Endodermal cell (in vitro differentiated cells): Measurements from ENCODE around the gene NECTIN4. TPM values are rescaled to one million over a fixed set of nuclear protein-coding genes. Genes with fewer than 3 reads are reported as not detected.

Source experiments
- DNase-seq: peaks from one replicate; pipeline ENCODE4 v3.0.0-alpha.2; 2017
- H3K27ac ChIP-seq: 2 replicates; pipeline ENCODE4 v1.5.1; 2013; ENCODE audit warnings: mild to moderate bottlenecking, low read depth, low read length, moderate library complexity
- H3K27me3 ChIP-seq: 2 replicates; pipeline ENCODE4 v1.6.1; 2013; ENCODE audit warnings: mild to moderate bottlenecking, low read length, moderate library complexity; ENCODE audit not compliant: insufficient read depth, control insufficient read depth, poor library complexity, severe bottlenecking
- H3K36me3 ChIP-seq: 2 replicates; pipeline ENCODE4 v1.7.0; 2013; ENCODE audit warnings: mild to moderate bottlenecking, low read length, moderate library complexity; ENCODE audit not compliant: control insufficient read depth, insufficient read depth
- H3K4me1 ChIP-seq: one replicate; pipeline ENCODE4 v1.7.0; 2013; ENCODE audit warnings: low read length; ENCODE audit not compliant: control insufficient read depth, insufficient read depth
- H3K4me3 ChIP-seq: 2 replicates; pipeline ENCODE4 v1.5.1; 2013; ENCODE audit warnings: mild to moderate bottlenecking, low read length, moderate library complexity
- H3K9ac ChIP-seq: 2 replicates; pipeline ENCODE4 v1.6.1; 2013; ENCODE audit warnings: mild to moderate bottlenecking, low read length, moderate library complexity; ENCODE audit not compliant: poor library complexity, severe bottlenecking; ENCODE audit errors: extremely low read depth
- H3K9me3 ChIP-seq: 2 replicates; pipeline ENCODE4 v1.6.1; 2013; ENCODE audit warnings: mild to moderate bottlenecking, low read length, moderate library complexity; ENCODE audit not compliant: control insufficient read depth
- H3K27ac Mint-ChIP-seq: 2 replicates; pipeline ENCODE4 v1.8.0; 2020; ENCODE audit warnings: mixed read lengths
- H3K27me3 Mint-ChIP-seq: 2 replicates; pipeline ENCODE4 v1.8.0; 2021; ENCODE audit warnings: mild to moderate bottlenecking, mixed read lengths; ENCODE audit not compliant: insufficient read depth
- H3K36me3 Mint-ChIP-seq: 2 replicates; pipeline ENCODE4 v1.8.0; 2020; ENCODE audit warnings: low read depth, mixed read lengths
- H3K4me1 Mint-ChIP-seq: 2 replicates; pipeline ENCODE4 v1.8.0; 2020; ENCODE audit warnings: mixed read lengths
- H3K4me3 Mint-ChIP-seq: 2 replicates; pipeline ENCODE4 v1.8.0; 2020; ENCODE audit warnings: mild to moderate bottlenecking, moderate library complexity, mixed read lengths
- H3K9me3 Mint-ChIP-seq: 2 replicates; pipeline ENCODE4 v1.8.0; 2020; ENCODE audit warnings: mild to moderate bottlenecking, mixed read lengths
- WGBS, 2 experiments: methylation state at CpG; one replicate each; pipeline versions ENCODE4 v1.1.5 to v1.1.7; 2013; ENCODE audit warnings: missing lambda C conversion rate in 2 of 2, mixed read lengths in 1 of 2; ENCODE audit not compliant: insufficient coverage in 1 of 2, insufficient read length in 1 of 2; 5-methylcytosine and 5-hydroxymethylcytosine counted together
- total RNA-seq, 2 donors: library from RNA; stranded (reverse); fragmentation: NEBNext Ultra II Directional in 1 of 2; extraction: Animal tissue kit (Norgen Biotek cat#: 25700) in 1 of 2; gene quantifications; 2 replicates in 1 of 2; 3 replicates in 1 of 2; pipeline ENCODE4 v1.2.1, GENCODE V29; 2021
- TF ChIP-seq, protein P1 (sequence below): fragments of 200-600 bp; sonication (generic); conservative IDR thresholded peaks from 2 replicates; pipeline ENCODE4 v1.5.0; 2021; ENCODE audit warnings: antibody characterized with exemption, mild to moderate bottlenecking

The NECTIN4 gene
- total RNA-seq, 2 donors from 2014 or later = not detected

- DNase-seq = no peak
- Mint-ChIP-seq H3K4me1 (peaks cover 11% of the 10 kb centered on the region), H3K9me3 (no peaks in the 10 kb centered on the region), H3K27me3 (peaks cover 3% of the 10 kb centered on the region), H3K36me3 (no peaks in the 10 kb centered on the region), H3K27ac (no peak overlapping the region), H3K4me3 (no peak overlapping the region)
- Histone ChIP-seq H3K27me3 (no peaks in the 10 kb centered on the region), H3K9ac (no peak overlapping the region), H3K9me3 (no peaks in the 10 kb centered on the region), H3K4me3 (no peak overlapping the region), H3K27ac (no peak overlapping the region), H3K36me3 (no peaks in the 10 kb centered on the region), H3K4me1 (no peaks in the 10 kb centered on the region)
- TF ChIP-seq, protein P1, sequence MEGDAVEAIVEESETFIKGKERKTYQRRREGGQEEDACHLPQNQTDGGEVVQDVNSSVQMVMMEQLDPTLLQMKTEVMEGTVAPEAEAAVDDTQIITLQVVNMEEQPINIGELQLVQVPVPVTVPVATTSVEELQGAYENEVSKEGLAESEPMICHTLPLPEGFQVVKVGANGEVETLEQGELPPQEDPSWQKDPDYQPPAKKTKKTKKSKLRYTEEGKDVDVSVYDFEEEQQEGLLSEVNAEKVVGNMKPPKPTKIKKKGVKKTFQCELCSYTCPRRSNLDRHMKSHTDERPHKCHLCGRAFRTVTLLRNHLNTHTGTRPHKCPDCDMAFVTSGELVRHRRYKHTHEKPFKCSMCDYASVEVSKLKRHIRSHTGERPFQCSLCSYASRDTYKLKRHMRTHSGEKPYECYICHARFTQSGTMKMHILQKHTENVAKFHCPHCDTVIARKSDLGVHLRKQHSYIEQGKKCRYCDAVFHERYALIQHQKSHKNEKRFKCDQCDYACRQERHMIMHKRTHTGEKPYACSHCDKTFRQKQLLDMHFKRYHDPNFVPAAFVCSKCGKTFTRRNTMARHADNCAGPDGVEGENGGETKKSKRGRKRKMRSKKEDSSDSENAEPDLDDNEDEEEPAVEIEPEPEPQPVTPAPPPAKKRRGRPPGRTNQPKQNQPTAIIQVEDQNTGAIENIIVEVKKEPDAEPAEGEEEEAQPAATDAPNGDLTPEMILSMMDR = no peak
Measured at GRCh38 chr1:161076410-161076809, 12.9 kb downstream of the NECTIN4 start.

GRCh38 chr1:161074676-161075368, 14.5 kb downstream of the NECTIN4 start:
- WGBS, 2 experiments = 83 to 88% methylated on average over 4 to 12 of the region's 12 CpGs
- no peak for DNase-seq
- H3K4me1 ChIP-seq = no peaks in the 10 kb centered on the region
- H3K4me3 ChIP-seq = no peak overlapping the region
- H3K27me3 ChIP-seq = no peaks in the 10 kb centered on the region
- H3K27ac ChIP-seq = no peak overlapping the region
- Mint-ChIP-seq H3K4me1 (peaks cover 11% of the 10 kb centered on the region), H3K9me3 (no peaks in the 10 kb centered on the region), H3K27ac (no peak overlapping the region), H3K4me3 (no peak overlapping the region), H3K27me3 (peaks cover 3% of the 10 kb centered on the region), H3K36me3 (no peaks in the 10 kb centered on the region)
- H3K9me3 ChIP-seq = no peaks in the 10 kb centered on the region
- H3K36me3 ChIP-seq = no peaks in the 10 kb centered on the region
- TF ChIP-seq, protein P1 = no peak
- H3K9ac ChIP-seq = no peak overlapping the region

GRCh38 chr1:161073474-161074121, 15.8 kb downstream of the NECTIN4 start:
- no peak for DNase-seq
- H3K27me3 ChIP-seq = no peaks in the 10 kb centered on the region
- no peaks in the 10 kb centered on the region for H3K9me3 ChIP-seq
- Mint-ChIP-seq H3K9me3 (no peaks in the 10 kb centered on the region), H3K4me1 (peaks cover 11% of the 10 kb centered on the region), H3K36me3 (no peaks in the 10 kb centered on the region), H3K4me3 (no peak overlapping the region), H3K27ac (no peak overlapping the region), H3K27me3 (no peaks in the 10 kb centered on the region)
- H3K27ac ChIP-seq = no peak overlapping the region
- H3K4me3 ChIP-seq = no peak overlapping the region
- no peaks in the 10 kb centered on the region for H3K36me3 ChIP-seq
- no peak overlapping the region for H3K9ac ChIP-seq
- TF ChIP-seq, protein P1 = peak; percentile 18
- WGBS, 2 experiments = 67 to 78% methylated on average over 3 to 7 of the region's 7 CpGs
- no peaks in the 10 kb centered on the region for H3K4me1 ChIP-seq
